Measurements from ENCODE around the gene KLHL34.

Gene KLHL34

GRCh38 chrX:21658152-21658737 lies at the start of gene KLHL34:
Gene KLHL34 (minus strand): TSS chrX:21658330. CDS start chrX:21657788, 542 bp downstream.
- DNase-seq = peak; percentile 34

GRCh38 chrX:21705225-21705624 lies 47.1 kb upstream of the KLHL34 start:
- DNase-seq = no peak

GRCh38 chrX:21702725-21703124 lies 44.6 kb upstream of the KLHL34 start:
- no peak for DNase-seq

- no peak for DNase-seq
These were observed 42.8 kb upstream of the KLHL34 start for GRCh38 chrX:21700967-21701366.

- no peak for DNase-seq
These were observed 42.1 kb upstream of the KLHL34 start for GRCh38 chrX:21700275-21700674.

DNA sequence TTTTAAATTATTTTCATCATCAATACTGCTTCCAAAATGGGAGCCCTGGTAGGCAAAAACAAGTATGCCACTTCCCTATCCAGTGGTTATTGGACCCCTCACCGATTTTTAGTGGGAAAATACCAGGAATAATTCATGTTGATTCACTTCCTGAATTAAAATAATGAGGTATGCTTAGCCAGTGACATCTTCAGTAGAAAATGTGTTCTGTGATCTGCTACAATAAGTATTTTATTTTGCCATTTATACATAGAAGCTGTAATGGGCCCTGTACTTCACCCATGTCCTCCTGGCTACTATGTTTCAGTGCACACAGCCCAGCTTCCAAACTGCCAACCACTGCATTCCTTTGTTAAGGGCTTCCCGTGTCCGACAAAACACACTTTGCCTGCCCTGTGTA lies 41.0 kb upstream of the KLHL34 start:
- DNase-seq = no peak

- no peak for DNase-seq
These were observed 40.1 kb upstream of the KLHL34 start for GRCh38 chrX:21698272-21698671.

DNA sequence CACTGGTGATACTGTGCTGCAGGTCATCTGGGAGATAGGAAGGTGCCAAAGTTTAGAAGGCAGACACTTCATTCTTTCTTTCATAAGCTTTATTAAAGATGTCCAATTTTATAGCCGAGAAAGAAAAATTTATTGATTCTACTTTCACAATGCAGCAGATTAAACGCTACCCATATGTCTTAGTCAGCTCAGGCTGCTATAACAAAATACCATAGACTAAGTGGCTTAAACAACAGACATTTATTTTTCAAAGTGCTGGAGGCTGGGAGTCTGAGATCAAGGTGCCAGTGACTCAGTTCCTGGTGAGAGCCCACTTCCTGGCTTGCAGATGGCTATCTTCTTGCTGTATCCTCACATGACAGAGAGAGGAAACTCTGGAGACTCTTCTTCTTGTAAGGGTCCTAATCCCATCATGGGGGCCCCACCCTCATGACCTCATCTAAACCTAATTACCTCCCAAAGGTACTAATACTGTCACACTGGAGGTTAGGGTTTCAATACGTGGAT lies 33.4 kb upstream of the KLHL34 start:
- no peak for DNase-seq

DNA sequence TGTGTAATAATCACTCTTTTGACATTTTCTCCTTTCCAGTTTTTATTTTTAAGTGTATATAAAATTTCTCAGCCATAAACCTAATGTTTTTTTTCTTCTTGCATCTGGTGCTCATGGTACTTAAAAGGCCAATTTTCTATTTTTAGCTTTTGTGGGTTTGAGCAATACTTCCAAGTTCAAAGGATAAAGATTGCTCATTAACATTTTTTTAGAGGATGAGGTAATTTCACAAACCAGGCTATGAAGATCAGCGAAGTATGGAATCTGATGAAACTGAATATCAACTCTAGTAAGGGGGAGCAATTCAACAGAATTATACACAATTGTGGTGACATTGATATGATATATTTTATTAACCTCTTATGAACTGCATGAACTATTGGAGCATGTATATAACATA lies 25.8 kb upstream of the KLHL34 start:
- DNase-seq = no peak

- no peak for DNase-seq
These were observed 20.0 kb upstream of the KLHL34 start for GRCh38 chrX:21678048-21678612.

DNA sequence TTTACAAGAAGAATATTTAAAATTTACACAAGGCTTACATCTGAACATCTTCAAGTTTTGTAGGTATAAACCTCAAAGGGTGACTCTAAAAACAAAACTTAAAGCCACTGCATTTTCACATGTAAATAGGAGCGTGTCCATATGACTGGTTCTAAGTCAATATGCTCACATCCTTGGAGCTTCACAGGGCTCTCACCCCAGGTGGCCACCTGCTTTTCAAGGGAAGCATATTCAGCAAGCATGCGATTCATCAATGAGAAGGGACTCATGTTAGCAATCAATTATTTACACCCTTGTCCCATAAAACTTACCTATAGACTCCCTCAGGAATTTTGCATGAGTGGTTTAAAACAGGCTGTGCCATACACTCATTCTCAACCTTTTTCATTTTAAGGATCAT lies 17.8 kb upstream of the KLHL34 start:
- no peak for DNase-seq

DNA sequence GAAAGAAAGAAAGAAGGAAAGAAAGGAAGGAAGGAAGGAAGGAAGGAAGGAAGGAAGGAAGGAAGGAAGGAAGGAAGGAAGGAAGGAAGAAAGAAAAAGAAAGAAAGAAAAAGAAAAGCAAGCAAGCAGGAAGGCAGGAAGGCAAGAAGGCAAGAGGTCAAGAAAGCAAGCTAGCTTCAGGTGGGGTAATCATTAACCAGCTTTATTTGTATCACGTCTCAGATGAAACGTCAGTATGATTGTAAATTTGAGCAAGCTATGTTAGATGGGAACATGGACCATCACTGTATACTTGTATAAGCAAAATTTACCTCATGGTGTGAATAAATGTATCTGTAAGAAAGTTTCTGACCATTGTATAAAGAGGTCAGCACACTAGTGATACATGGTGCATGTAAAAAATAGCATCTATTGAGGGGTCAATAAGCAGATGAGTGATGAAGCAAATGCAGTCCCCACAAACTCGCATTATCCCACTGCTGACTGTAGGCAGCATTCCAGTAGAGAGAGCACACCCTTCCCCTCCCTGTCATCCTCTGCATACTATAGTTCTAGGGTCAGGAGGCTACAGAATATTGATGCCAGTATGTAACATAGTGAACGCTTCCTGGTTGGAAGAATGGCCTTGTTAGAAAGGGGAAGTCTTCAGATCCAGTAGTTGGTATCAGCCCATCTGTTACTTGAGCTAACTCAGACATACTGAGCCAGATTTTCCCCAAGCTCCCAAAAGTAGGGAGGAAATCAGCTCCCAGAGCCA lies 16.5 kb upstream of the KLHL34 start:
- DNase-seq = no peak

DNA sequence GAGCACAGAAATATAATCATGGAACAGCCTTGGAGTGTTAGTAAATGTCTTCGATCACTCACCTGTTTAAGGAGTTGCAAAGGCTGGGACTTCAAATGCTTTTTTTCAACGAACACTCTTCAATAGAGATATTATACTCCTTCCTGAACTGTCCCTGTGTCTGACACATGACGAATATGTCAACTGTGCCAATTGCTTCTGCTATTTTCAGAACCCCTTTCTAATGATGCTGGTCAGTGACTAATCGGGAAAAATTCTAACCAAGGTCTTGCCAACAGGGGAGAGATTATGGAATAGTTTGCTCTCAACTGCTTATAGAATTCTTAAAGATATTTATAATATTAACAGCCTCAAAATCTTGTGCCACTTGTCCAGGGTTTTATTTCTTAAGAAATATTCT lies 8.5 kb upstream of the KLHL34 start:
- DNase-seq = no peak

GRCh38 chrX:21666252-21666651 lies 8.1 kb upstream of the KLHL34 start:
- DNase-seq = no peak

- DNase-seq = no peak
These were observed 4.6 kb upstream of the KLHL34 start for GRCh38 chrX:21662761-21663160.

GRCh38 chrX:21661316-21661715 lies 3.2 kb upstream of the KLHL34 start:
- no peak for DNase-seq

GRCh38 chrX:21660156-21660555 lies 2.0 kb upstream of the KLHL34 start:
- no peak for DNase-seq

GRCh38 chrX:21659320-21659719 lies 1.2 kb upstream of the KLHL34 start:
- no peak for DNase-seq

DNA sequence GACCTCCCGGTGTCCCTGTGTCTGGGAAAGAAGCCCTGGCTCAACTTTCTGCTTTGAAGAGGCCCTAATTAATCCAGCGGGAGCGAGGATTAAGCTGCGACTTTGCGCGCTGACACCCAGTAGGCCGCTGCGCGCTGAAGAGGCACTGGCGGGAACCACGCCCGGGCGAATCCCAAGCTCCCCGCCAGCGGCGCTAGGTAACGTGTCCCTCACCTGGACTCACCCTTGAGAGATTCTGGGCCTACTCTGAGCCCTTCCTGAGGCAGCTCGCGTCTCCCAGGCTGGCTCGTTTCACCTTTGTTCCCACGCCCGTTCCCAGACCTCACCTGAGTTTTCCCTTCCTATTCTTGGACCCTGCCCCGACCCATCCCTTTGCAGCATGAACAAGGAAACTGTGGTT lies 616 bp upstream of the KLHL34 start:
- peak; percentile 26 for DNase-seq

- peak; percentile 27 for DNase-seq
These were observed 595 bp downstream of the KLHL34 start for GRCh38 chrX:21657318-21658151.

DNA sequence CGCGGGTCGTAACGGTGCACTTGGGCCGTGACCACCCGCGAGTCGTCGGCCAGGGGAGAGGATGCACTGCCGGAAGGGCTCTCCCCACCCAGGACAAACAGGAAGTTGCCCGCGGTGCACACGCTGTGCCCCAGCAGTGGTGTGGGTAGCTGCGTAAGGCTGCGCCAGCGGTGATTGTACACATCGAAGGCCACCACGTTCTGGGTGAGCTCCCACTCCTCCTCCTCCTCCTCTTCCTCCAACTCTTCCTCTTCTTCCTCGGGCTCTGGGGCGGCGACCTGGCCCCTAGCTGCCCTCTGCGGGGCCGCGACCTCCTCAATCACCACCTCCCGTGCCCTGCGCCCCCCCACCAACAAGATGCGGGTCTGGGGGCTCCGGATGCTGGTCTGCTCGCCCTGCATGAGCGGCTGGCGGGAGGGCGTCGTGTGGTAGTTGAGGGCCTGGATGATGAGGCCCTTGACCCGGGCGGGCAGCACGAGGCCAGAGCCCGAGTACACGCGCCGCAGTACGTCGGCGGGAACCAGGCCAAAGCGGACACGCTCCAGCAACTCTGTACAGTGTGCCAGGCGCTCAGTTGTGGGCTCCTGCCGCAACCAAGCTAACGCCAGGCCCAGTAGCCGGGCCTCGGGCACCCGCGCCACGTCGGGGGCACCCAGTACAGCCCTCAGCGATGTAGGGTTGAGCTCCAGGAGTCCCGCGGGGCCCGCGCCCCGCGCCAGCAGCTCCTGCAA lies 1.4 kb downstream of the KLHL34 start:
- no peak for DNase-seq

GRCh38 chrX:21655901-21656586 lies 2.1 kb downstream of the KLHL34 start:
- no peak for DNase-seq

All from activated T-cell treated with anti-CD3 and anti-CD28 coated beads, Interleukin-2, amount 50 U/mL, for 1 hour (primary cell).